ENCODE results near the gene CD22.

DNA sequence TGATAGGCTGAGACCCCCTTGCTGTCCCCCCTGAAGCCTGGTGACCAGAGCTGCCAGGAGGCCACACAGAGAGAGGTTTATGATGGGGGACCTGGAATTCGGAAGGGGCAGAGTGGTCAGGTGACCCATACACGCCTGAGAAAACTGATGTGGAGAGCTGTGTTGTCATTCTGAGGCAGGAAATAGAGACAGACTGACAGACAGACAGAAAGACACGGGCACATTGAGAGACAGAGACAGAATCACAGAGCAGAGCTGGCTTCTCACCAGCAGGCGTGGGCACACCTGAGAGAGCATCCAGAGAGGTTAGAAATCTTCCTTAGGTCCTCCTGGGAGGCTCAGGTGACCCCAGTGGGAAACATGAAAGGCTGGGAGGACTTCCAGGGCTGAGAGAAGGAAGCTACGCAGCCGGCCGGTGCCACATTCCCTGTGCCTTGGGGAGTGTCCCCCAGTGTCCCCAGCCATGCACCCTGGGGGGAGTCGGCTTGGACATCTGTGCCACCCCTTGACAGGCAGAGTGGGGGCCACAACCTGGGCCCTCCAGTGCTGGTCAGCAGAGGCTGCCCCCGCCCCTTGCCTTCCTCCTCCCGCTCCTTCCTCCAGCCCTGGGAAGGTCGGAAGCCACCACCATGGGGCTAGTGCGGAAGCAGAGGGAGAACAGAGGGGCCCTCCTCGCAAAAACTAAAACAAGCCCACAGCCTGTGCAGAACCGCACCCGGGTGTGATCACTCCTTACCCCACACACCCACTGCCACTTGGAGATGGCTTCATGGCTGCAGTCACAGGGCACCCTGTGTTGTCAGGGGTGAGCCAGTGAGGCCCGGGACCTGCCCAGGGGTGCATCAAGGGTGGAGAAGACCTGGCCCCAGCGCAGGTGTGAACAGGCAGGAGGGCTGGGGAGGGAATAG is 20.9 kb downstream of the CD22 start:
- TF ChIP-seq RFX5 (IDR thresholded peaks at IDR 0.05; ENCODE audit: low read depth, low read length) (no peak), ZNF792 (CRISPR knock-in tag; IDR thresholded peaks at IDR 0.05) (no peak), ZNF775 (CRISPR knock-in tag; IDR thresholded peaks at IDR 0.05; ENCODE audit: borderline replicate concordance) (no peak), TAF1 (CRISPR knock-in tag; IDR thresholded peaks at IDR 0.05) (no peak), CHD2 (IDR thresholded peaks at IDR 0.05; ENCODE audit: low read depth, low read length) (no peak), DPF2 (CRISPR knock-in tag; IDR thresholded peaks at IDR 0.05; ENCODE audit: borderline replicate concordance, low read depth) (no peak), POLR2A (IDR thresholded peaks at IDR 0.05; ENCODE audit: insufficient read depth in 1 of 2, low read depth in 2 of 2, low read length in 2 of 2) (no peak), SRY (CRISPR knock-in tag; IDR thresholded peaks at IDR 0.05) (no peak), HNRNPL (IDR thresholded peaks at IDR 0.05; ENCODE audit: low read depth, low read length) (no peak), ELF1 (CRISPR knock-in tag; IDR thresholded peaks at IDR 0.05) (no peak)
- TF ChIP-seq, protein P1, sequence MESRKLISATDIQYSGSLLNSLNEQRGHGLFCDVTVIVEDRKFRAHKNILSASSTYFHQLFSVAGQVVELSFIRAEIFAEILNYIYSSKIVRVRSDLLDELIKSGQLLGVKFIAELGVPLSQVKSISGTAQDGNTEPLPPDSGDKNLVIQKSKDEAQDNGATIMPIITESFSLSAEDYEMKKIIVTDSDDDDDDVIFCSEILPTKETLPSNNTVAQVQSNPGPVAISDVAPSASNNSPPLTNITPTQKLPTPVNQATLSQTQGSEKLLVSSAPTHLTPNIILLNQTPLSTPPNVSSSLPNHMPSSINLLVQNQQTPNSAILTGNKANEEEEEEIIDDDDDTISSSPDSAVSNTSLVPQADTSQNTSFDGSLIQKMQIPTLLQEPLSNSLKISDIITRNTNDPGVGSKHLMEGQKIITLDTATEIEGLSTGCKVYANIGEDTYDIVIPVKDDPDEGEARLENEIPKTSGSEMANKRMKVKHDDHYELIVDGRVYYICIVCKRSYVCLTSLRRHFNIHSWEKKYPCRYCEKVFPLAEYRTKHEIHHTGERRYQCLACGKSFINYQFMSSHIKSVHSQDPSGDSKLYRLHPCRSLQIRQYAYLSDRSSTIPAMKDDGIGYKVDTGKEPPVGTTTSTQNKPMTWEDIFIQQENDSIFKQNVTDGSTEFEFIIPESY (CRISPR knock-in tag; IDR thresholded peaks at IDR 0.05): no peak

Data from HepG2 (cell line).